Ectodermal cell (in vitro differentiated cells): Measurements from ENCODE around the gene CARNS1.

Source experiments
- H3K27ac ChIP-seq: 2 replicates; pipeline ENCODE4 v1.7.0; 2013; ENCODE audit warnings: mild to moderate bottlenecking, low read depth, low read length; ENCODE audit not compliant: insufficient read depth, poor library complexity, severe bottlenecking
- H3K27me3 ChIP-seq: 2 replicates; pipeline ENCODE4 v1.7.0; 2013; ENCODE audit warnings: mild to moderate bottlenecking, low read length; ENCODE audit not compliant: insufficient read depth, control insufficient read depth, poor library complexity, severe bottlenecking
- H3K36me3 ChIP-seq: one replicate; pipeline ENCODE4 v1.7.0; 2013; ENCODE audit warnings: low read length; ENCODE audit not compliant: control insufficient read depth, insufficient read depth
- H3K4me1 ChIP-seq: one replicate; pipeline ENCODE4 v1.7.0; 2013; ENCODE audit warnings: low read length; ENCODE audit not compliant: control insufficient read depth, insufficient read depth
- H3K4me3 ChIP-seq: 2 replicates; pipeline ENCODE4 v1.7.0; 2013; ENCODE audit warnings: low read depth, low read length, control low read depth; ENCODE audit not compliant: insufficient read depth
- H3K9me3 ChIP-seq: 2 replicates; pipeline ENCODE4 v1.7.0; 2013; ENCODE audit warnings: mild to moderate bottlenecking, low read length, moderate library complexity; ENCODE audit not compliant: control insufficient read depth
- WGBS, 2 experiments: methylation state at CpG; one replicate each; pipeline ENCODE4 v1.1.7; 2013; ENCODE audit warnings: missing lambda C conversion rate in 2 of 2; 5-methylcytosine and 5-hydroxymethylcytosine counted together

Gene CARNS1

GRCh38 chr11:67376873-67377808 lies 38.3 kb upstream of the CARNS1 start:
- H3K27ac ChIP-seq, result no peak overlapping the region
- WGBS, 2 experiments, result 87 to 93% methylated on average over 6 of the region's 6 CpGs
- H3K9me3 ChIP-seq, result no peaks in the 10 kb centered on the region
- H3K4me1 ChIP-seq, result peaks cover 38% of the 10 kb centered on the region
- no peak overlapping the region for H3K4me3 ChIP-seq
- peaks cover 55% of the 10 kb centered on the region for H3K27me3 ChIP-seq
- H3K36me3 ChIP-seq, result no peaks in the 10 kb centered on the region

DNA sequence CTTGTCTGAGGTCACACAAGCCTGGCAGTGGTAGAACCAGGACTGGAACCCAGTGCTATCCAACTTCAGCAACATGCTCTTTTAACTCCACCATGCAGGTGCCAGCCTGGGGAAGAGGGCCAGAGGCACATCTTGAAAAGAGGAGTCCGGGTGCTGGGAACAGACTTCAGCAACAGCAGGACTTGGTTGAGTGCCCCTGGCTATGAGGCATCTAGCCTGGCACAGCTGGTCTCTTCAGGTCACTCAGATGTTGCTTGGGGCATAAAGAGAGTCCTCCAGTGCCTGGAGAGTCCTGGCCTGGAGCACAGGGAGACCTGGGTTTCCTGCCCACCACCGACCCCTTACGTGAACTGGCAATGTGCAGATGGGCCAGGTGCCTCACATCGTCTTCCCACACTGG lies 36.9 kb upstream of the CARNS1 start:
- WGBS, 2 experiments, result 94 to 98% methylated on average over 4 of the region's 4 CpGs
- no peak overlapping the region for H3K4me3 ChIP-seq
- H3K27ac ChIP-seq, result no peak overlapping the region
- H3K36me3 ChIP-seq, result no peaks in the 10 kb centered on the region
- peaks cover 37% of the 10 kb centered on the region for H3K4me1 ChIP-seq
- no peaks in the 10 kb centered on the region for H3K9me3 ChIP-seq
- peaks cover 43% of the 10 kb centered on the region for H3K27me3 ChIP-seq

GRCh38 chr11:67379061-67380058 lies 36.1 kb upstream of the CARNS1 start:
- Histone ChIP-seq H3K27ac (no peak overlapping the region), H3K27me3 (peaks cover 36% of the 10 kb centered on the region), H3K4me3 (no peak overlapping the region), H3K4me1 (peaks cover 31% of the 10 kb centered on the region), H3K36me3 (no peaks in the 10 kb centered on the region), H3K9me3 (no peaks in the 10 kb centered on the region)
- WGBS, 2 experiments, result 76 to 78% methylated on average over 23 of the region's 23 CpGs

DNA sequence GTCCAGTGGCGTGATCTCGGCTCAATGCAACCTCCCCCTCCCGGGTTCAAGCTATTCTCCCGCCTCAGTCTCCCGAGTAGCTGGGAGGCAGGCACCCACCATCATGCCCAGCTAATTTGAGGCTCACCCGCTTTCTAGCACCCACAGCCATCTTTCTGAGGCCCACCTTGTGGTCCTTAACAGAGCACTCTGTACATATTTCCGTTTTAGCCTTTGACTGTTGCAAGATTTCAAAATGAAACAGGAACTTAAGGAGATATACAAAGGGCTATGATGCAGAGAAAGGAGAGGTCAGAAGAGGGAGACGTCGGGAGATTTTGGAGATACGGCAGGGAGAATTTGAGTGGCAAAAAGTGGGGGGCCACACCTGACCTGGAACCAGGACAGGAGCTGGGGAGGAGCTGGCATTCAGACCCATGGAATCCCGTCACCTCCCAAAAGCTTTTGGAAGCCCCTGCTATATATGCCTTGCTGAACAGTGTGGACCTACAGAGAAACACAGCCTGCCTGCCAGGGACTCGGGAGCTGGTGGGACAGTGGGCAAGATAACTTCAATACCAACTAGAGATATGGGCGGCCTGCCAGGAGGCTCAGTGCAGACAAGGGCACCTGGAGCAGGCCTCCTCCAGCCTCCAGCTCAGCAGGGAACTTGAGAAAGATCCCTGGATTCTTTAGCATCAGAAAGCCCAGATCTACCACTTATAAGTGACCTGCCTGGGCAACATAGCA lies 34.1 kb upstream of the CARNS1 start:
- Histone ChIP-seq H3K27me3 (peaks cover 28% of the 10 kb centered on the region), H3K27ac (no peak overlapping the region), H3K36me3 (no peaks in the 10 kb centered on the region), H3K4me1 (peaks cover 14% of the 10 kb centered on the region), H3K4me3 (no peak overlapping the region), H3K9me3 (no peaks in the 10 kb centered on the region)
- WGBS, 2 experiments, result 91% methylated on average over 13 of the region's 13 CpGs

DNA sequence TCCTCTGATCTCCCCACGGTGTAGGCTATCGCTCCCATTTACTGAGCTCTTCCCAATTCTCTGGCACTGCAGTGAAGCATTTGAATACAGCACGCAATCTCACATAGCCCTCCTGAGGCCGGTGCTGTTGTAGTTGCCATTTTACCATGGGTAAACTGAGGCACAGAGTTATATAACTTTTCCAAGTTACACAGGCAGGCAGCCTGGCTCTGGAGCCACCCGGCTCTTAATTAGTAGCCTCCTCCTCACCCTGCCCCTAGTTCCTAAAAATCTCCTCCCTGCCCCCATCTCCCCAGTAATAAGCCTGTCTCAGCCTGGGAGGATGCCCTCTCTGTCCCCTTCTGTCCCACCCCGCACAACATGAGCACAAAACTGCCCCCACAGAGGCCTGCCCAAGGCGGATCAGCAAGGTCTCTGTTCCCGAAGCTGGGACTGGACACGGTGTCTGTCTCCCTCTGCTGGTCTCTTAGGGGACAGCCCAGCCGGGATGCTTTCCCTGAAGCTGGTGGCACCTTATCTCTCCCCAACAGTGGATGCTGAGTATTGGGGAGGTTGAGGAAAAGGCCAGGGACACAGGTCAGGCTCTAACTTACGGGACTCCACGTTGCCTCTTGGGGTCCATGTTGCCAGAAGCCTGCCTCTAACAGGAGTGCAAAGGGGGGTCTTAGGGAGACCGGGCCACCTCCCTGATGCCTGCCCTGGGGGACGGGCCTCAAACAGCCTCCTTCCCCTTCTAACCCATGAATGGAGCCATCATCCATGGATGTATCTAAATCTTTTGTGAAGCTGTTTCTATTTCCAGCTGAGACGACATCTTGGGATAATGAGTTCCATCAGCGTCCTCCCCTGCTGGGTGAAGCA lies 33.0 kb upstream of the CARNS1 start:
- H3K27ac ChIP-seq, result no peak overlapping the region
- H3K27me3 ChIP-seq, result peaks cover 25% of the 10 kb centered on the region
- H3K4me1 ChIP-seq, result peaks cover 8% of the 10 kb centered on the region
- no peak overlapping the region for H3K4me3 ChIP-seq
- no peaks in the 10 kb centered on the region for H3K36me3 ChIP-seq
- WGBS, 2 experiments, result 43 to 44% methylated on average over 16 of the region's 16 CpGs
- H3K9me3 ChIP-seq, result no peaks in the 10 kb centered on the region

DNA sequence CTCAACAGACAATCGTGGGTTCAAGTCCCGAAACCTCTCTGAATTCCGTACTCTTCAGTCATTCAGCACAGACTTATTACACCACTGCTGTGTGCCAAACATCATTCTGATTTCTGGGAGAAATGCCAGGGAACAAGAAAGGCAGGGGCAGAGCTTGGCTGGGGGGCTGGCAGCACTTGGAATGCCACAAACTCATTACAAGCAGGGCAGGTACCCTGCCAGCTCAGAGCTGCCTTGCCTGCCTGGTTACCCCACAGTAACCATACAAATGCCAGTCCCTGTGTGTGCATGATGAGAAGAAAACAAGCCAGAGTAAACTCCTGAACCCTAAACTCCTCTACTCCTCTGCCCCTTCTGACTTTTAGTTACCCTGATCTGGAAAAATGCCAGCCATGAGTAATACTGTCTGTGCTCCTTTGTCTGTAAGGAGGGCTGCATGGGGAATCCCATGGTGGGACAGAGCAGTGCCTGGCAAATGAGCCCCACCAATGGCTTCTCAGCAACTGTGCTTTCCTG lies 30.6 kb upstream of the CARNS1 start:
- 86 to 88% methylated on average over 3 of the region's 3 CpGs for WGBS, 2 experiments
- no peaks in the 10 kb centered on the region for H3K9me3 ChIP-seq

DNA sequence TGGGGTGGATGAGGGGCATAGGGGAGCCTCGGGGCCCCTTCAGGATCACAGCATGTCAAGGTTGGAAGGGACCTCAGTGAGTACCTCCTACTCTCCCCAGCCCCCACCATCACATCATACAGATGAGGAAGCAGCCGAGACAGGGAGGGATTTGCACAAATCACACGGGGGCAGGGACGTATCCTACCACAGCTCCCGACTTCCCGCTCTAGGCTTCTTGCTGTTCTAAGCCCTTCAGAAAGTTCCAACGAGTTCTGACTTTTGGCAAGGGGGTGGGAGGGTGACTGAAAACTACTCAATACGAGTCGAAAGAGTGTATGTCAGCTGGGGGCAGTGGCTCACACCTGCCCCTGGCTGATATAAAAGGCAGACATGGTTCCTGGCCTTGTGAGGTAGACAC lies 28.4 kb upstream of the CARNS1 start:
- Histone ChIP-seq H3K27me3 (peaks cover 21% of the 10 kb centered on the region), H3K36me3 (no peaks in the 10 kb centered on the region), H3K4me3 (no peak overlapping the region), H3K4me1 (no peaks in the 10 kb centered on the region), H3K9me3 (no peaks in the 10 kb centered on the region), H3K27ac (no peak overlapping the region)
- 47 to 57% methylated on average over 9 of the region's 9 CpGs for WGBS, 2 experiments

More for the DNA sequence above, 30.6 kb upstream of the CARNS1 start:
- H3K4me1 ChIP-seq, result no peaks in the 10 kb centered on the region
- H3K27ac ChIP-seq, result no peak overlapping the region
- peaks cover 21% of the 10 kb centered on the region for H3K27me3 ChIP-seq
- H3K36me3 ChIP-seq, result no peaks in the 10 kb centered on the region
- H3K4me3 ChIP-seq, result no peak overlapping the region

DNA sequence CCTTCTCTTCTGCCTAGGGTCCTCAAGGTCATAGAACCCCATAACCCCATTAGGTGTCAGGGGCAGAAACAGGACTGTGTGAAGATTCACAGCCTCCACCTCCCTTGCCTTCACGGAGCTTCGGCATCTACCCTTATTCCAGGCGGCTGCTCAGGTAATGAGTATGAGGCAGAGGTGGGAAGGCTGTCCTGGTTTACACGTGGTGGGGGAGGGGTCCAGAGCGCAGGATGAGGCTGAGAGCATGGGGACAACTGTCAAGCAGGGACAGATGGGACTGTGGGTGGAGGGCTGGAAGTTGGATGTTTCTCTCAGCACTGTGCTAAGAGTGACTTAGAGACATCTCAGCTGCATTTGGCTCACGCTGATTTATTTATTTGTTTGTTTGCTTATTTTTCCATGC lies 28.0 kb upstream of the CARNS1 start:
- Histone ChIP-seq H3K27ac (no peak overlapping the region), H3K9me3 (no peaks in the 10 kb centered on the region), H3K4me1 (peaks cover 1% of the 10 kb centered on the region), H3K4me3 (no peak overlapping the region), H3K27me3 (peaks cover 21% of the 10 kb centered on the region), H3K36me3 (no peaks in the 10 kb centered on the region)
- WGBS, 2 experiments, result 65 to 69% methylated on average over 5 to 6 of the region's 6 CpGs

GRCh38 chr11:67389477-67389876 lies 26.0 kb upstream of the CARNS1 start:
- Histone ChIP-seq H3K27ac (no peak overlapping the region), H3K27me3 (peaks cover 19% of the 10 kb centered on the region), H3K36me3 (no peaks in the 10 kb centered on the region), H3K9me3 (no peaks in the 10 kb centered on the region), H3K4me3 (no peak overlapping the region), H3K4me1 (peaks cover 3% of the 10 kb centered on the region)
- WGBS, 2 experiments, result 67 to 74% methylated on average over 6 of the region's 6 CpGs
